ENCODE results near the gene GRB10.

DNA sequence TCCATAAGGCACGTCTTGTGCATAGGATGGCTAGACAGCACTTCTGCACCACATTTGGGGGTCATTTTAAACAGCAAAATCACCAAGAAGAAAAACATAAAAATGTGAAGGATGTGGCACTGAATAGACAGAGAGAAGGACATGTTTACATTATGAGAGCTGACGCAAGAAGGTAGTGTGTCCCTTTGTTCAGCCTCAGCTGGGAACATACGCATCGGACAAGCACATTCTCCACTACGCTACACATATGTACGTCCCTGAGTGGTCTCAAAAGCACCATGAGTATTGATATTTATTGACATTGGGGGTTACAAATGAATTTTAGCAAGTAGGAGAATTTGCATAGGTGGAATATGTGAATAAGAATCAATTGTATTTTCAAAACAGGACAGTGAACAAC lies 237.7 kb downstream of the GRB10 start:
- TF ChIP-seq, protein P1, sequence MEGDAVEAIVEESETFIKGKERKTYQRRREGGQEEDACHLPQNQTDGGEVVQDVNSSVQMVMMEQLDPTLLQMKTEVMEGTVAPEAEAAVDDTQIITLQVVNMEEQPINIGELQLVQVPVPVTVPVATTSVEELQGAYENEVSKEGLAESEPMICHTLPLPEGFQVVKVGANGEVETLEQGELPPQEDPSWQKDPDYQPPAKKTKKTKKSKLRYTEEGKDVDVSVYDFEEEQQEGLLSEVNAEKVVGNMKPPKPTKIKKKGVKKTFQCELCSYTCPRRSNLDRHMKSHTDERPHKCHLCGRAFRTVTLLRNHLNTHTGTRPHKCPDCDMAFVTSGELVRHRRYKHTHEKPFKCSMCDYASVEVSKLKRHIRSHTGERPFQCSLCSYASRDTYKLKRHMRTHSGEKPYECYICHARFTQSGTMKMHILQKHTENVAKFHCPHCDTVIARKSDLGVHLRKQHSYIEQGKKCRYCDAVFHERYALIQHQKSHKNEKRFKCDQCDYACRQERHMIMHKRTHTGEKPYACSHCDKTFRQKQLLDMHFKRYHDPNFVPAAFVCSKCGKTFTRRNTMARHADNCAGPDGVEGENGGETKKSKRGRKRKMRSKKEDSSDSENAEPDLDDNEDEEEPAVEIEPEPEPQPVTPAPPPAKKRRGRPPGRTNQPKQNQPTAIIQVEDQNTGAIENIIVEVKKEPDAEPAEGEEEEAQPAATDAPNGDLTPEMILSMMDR (IDR thresholded peaks at IDR 0.05) = no peak
- no peak for TF ChIP-seq POLR2A (IDR thresholded peaks at IDR 0.05)
- no peak for TF ChIP-seq EP300 (IDR thresholded peaks at IDR 0.05)

Data from ovary (tissue), 3 donors.